Fibroblast of villous mesenchyme (primary cell): ENCODE measurements around the gene REEP6. TPM values are rescaled to one million over a fixed set of nuclear protein-coding genes. Genes with fewer than 3 reads are reported as not detected.

Source experiments
- DNase-seq: peaks from one replicate; pipeline ENCODE4 v3.0.0-alpha.2; 2010; ENCODE audit warnings: low read depth
- H3K4me3 ChIP-seq: 2 replicates; pipeline ENCODE4 v1.5.1; 2011; ENCODE audit warnings: low read depth, mild to moderate bottlenecking, low read length
- total RNA-seq: library from RNA; depleted of rRNA; stranded (reverse); fragments of >200 nt; gene quantifications from 2 replicates; pipeline ENCODE4 v1.2.3, GENCODE V29; 2012
- TF ChIP-seq, protein P1 (sequence below): IDR thresholded peaks from 2 replicates; pipeline ENCODE4 v1.5.1; 2012; ENCODE audit warnings: low read depth, mild to moderate bottlenecking, low read length; ENCODE audit not compliant: insufficient read depth

The REEP6 gene
- total RNA-seq, 1 donor = 0.43 TPM

DNA sequence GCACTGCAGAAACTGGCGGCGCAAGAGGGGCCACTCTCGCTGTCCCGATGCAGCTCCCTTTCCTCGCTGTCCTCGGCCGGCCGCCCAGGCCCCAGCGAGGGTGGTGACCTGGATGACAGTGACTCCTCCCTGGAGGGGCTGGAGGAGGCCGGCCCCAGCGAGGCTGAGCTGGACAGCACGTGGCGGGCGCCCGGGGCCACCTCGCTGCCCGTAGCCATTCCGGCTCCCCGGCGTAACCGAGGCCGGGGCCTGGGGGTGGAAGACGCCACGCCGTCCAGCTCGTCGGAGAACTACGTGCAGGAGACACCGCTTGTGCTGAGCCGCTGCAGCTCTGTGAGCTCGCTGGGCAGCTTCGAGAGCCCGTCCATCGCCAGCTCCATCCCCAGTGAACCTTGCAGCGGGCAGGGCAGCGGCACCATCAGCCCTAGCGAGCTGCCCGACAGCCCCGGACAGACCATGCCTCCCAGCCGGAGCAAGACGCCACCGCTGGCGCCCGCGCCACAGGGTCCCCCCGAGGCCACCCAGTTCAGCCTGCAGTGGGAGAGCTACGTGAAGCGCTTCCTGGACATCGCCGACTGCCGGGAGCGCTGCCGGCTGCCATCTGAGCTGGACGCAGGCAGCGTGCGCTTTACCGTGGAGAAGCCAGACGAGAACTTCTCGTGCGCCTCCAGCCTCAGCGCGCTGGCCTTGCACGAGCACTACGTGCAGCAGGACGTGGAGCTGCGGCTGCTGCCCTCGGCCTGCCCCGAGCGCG lies 24.3 kb upstream of the REEP6 start:
- DNase-seq = no peak
- TF ChIP-seq, protein P1, sequence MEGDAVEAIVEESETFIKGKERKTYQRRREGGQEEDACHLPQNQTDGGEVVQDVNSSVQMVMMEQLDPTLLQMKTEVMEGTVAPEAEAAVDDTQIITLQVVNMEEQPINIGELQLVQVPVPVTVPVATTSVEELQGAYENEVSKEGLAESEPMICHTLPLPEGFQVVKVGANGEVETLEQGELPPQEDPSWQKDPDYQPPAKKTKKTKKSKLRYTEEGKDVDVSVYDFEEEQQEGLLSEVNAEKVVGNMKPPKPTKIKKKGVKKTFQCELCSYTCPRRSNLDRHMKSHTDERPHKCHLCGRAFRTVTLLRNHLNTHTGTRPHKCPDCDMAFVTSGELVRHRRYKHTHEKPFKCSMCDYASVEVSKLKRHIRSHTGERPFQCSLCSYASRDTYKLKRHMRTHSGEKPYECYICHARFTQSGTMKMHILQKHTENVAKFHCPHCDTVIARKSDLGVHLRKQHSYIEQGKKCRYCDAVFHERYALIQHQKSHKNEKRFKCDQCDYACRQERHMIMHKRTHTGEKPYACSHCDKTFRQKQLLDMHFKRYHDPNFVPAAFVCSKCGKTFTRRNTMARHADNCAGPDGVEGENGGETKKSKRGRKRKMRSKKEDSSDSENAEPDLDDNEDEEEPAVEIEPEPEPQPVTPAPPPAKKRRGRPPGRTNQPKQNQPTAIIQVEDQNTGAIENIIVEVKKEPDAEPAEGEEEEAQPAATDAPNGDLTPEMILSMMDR = no peak
- H3K4me3 ChIP-seq = no peak overlapping the region

DNA sequence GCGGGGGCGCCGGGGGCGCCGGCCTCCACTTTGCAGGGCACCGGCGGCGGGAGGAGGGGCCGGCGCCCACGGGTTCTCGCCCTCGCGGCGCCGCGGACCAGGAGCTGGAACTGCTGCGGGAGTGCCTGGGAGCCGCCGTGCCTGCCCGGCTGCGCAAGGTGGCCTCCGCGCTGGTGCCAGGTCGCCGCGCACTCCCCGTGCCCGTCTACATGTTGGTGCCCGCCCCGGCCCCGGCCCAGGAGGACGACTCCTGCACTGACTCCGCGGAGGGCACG lies 23.8 kb upstream of the REEP6 start:
- no peak overlapping the region for H3K4me3 ChIP-seq
- TF ChIP-seq, protein P1 = no peak
- no peak for DNase-seq

DNA sequence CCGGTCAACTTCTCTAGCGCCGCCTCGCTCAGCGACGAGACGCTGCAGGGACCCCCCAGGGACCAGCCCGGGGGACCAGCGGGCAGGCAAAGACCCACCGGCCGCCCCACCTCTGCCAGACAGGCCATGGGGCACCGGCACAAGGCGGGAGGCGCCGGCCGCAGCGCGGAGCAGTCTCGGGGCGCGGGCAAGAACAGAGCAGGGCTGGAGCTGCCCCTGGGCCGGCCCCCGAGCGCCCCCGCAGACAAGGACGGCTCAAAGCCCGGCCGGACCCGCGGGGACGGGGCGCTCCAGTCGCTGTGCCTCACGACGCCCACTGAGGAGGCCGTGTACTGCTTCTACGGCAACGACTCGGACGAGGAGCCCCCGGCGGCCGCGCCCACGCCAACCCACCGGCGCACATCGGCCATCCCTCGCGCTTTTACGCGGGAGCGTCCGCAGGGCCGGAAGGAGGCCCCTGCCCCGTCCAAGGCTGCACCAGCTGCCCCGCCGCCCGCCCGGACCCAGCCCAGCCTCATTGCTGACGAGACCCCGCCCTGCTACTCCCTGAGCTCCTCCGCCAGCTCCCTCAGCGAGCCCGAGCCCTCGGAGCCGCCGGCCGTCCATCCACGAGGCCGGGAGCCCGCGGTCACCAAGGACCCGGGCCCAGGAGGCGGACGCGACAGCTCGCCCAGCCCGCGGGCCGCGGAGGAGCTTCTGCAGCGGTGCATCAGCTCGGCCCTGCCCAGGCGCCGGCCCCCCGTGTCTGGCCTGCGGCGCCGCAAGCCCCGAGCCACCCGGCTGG lies 23.3 kb upstream of the REEP6 start:
- H3K4me3 ChIP-seq = no peak overlapping the region
- TF ChIP-seq, protein P1 = no peak

GRCh38 chr19:1468274-1468820 lies 22.6 kb upstream of the REEP6 start:
- DNase-seq = no peak
- H3K4me3 ChIP-seq = peak overlapping the region; percentile 18
- TF ChIP-seq, protein P1 = no peak

More for the DNA sequence above, 23.3 kb upstream of the REEP6 start:
- no peak for DNase-seq

DNA sequence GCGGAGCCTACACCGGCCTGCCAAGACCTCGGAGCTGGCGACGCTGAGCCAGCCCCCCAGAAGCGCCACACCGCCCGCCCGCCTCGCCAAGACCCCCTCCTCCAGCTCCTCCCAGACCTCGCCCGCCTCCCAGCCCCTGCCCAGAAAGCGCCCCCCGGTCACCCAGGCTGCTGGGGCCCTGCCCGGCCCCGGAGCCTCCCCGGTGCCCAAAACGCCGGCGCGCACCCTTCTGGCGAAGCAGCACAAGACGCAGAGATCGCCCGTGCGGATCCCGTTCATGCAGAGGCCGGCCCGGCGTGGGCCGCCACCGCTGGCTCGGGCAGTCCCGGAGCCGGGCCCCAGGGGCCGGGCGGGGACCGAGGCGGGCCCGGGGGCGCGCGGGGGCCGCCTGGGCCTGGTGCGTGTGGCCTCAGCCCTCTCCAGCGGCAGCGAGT lies 22.1 kb upstream of the REEP6 start:
- TF ChIP-seq, protein P1 = no peak
- peak; percentile 34 for DNase-seq
- H3K4me3 ChIP-seq = peak overlapping the region; percentile 18

DNA sequence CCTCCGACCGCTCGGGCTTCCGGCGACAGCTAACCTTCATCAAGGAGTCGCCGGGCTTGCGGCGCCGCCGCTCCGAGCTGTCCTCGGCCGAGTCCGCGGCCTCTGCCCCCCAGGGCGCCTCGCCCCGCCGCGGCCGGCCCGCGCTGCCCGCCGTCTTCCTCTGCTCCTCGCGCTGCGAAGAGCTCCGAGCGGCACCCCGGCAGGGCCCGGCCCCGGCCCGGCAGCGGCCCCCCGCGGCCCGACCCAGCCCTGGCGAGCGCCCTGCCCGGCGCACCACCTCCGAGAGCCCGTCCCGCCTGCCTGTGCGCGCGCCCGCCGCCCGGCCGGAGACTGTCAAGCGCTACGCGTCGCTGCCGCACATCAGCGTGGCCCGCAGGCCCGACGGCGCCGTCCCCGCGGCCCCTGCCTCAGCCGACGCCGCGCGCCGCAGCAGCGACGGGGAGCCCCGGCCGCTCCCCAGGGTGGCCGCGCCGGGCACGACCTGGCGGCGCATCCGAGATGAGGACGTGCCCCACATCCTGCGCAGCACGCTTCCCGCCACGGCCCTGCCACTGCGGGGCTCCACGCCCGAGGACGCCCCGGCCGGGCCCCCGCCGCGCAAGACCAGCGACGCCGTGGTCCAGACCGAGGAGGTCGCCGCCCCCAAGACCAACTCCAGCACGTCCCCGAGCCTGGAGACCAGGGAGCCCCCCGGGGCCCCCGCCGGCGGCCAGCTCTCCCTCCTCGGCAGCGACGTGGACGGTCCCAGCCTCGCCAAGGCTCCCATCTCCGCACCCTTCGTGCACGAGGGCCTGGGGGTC lies 21.5 kb upstream of the REEP6 start:
- peak; percentile 14 for DNase-seq
- peak overlapping the region; percentile 49 for H3K4me3 ChIP-seq
- TF ChIP-seq, protein P1 = no peak
